ENCODE measurements around the gene FLNB.
A peak's percentile ranks its signal among the peaks of the same experiment; 100 is the strongest.

The FLNB gene

GRCh38 chr3:58092521-58092920 is 84.3 kb downstream of the FLNB start:
- TF ChIP-seq JUND (IDR thresholded peaks at IDR 0.05; ENCODE audit: low read depth): no peak
- in situ Hi-C loops (cut with HindIII; ENCODE audit: low pct_unique_long_range_greater_than_20kb, low sequenced_read_pairs): no loop called here
- no peak for DNase-seq (ENCODE audit: low read depth in 1 of 2, low spot score in 1 of 2)

- in situ Hi-C loops (cut with HindIII; ENCODE audit: low pct_unique_long_range_greater_than_20kb, low sequenced_read_pairs): no loop called here
- no peak for TF ChIP-seq JUND (IDR thresholded peaks at IDR 0.05; ENCODE audit: low read depth)
- no peak for DNase-seq (ENCODE audit: low read depth in 1 of 2, low spot score in 1 of 2)
Observed at GRCh38 chr3:58093574-58094195, 85.5 kb downstream of the FLNB start.

- in situ Hi-C loops (cut with HindIII; ENCODE audit: low pct_unique_long_range_greater_than_20kb, low sequenced_read_pairs): no loop called here
- TF ChIP-seq JUND (IDR thresholded peaks at IDR 0.05; ENCODE audit: low read depth): no peak
- no peak for DNase-seq (ENCODE audit: low read depth in 1 of 2, low spot score in 1 of 2)
Observed at GRCh38 chr3:58094657-58095056, 86.4 kb downstream of the FLNB start.

- no peak for TF ChIP-seq JUND (IDR thresholded peaks at IDR 0.05; ENCODE audit: low read depth)
- in situ Hi-C loops (cut with HindIII; ENCODE audit: low pct_unique_long_range_greater_than_20kb, low sequenced_read_pairs): no loop called here
- no peak for DNase-seq (ENCODE audit: low read depth in 1 of 2, low spot score in 1 of 2)
Observed at GRCh38 chr3:58095603-58096138, 87.4 kb downstream of the FLNB start.

GRCh38 chr3:58098531-58098930 is 90.3 kb downstream of the FLNB start:
- DNase-seq (ENCODE audit: low read depth in 1 of 2, low spot score in 1 of 2): no peak
- in situ Hi-C loops (cut with HindIII; ENCODE audit: low pct_unique_long_range_greater_than_20kb, low sequenced_read_pairs): no loop called here
- no peak for TF ChIP-seq JUND (IDR thresholded peaks at IDR 0.05; ENCODE audit: low read depth)

GRCh38 chr3:58099865-58100264 is 91.6 kb downstream of the FLNB start:
- in situ Hi-C loops (cut with HindIII; ENCODE audit: low pct_unique_long_range_greater_than_20kb, low sequenced_read_pairs): no loop called here
- TF ChIP-seq JUND (IDR thresholded peaks at IDR 0.05; ENCODE audit: low read depth): no peak
- DNase-seq (ENCODE audit: low read depth in 1 of 2, low spot score in 1 of 2): no peak

- peak; percentile 32 to 96 for DNase-seq (ENCODE audit: low read depth in 1 of 2, low spot score in 1 of 2)
- 0 out of 2 replicates have a peak, but pooled peaks have one; percentile 44 for TF ChIP-seq JUND (IDR thresholded peaks at IDR 0.05; ENCODE audit: low read depth)
- in situ Hi-C loops (cut with HindIII; ENCODE audit: low pct_unique_long_range_greater_than_20kb, low sequenced_read_pairs): no loop called here
Observed at GRCh38 chr3:58101499-58102389, 93.5 kb downstream of the FLNB start.

- TF ChIP-seq JUND (IDR thresholded peaks at IDR 0.05; ENCODE audit: low read depth): no peak
- DNase-seq (ENCODE audit: low read depth in 1 of 2, low spot score in 1 of 2): no peak
- in situ Hi-C loops (cut with HindIII; ENCODE audit: low pct_unique_long_range_greater_than_20kb, low sequenced_read_pairs): no loop called here
Observed at GRCh38 chr3:58102390-58102750, 94.1 kb downstream of the FLNB start.

- no peak for TF ChIP-seq JUND (IDR thresholded peaks at IDR 0.05; ENCODE audit: low read depth)
- in situ Hi-C loops (cut with HindIII; ENCODE audit: low pct_unique_long_range_greater_than_20kb, low sequenced_read_pairs): no loop called here
- peak; percentile 31 to 96 for DNase-seq (ENCODE audit: low read depth in 1 of 2, low spot score in 1 of 2)
Observed at GRCh38 chr3:58102976-58103451, 94.8 kb downstream of the FLNB start.

- in situ Hi-C loops (cut with HindIII; ENCODE audit: low pct_unique_long_range_greater_than_20kb, low sequenced_read_pairs): no loop called here
Observed at GRCh38 chr3:58104151-58104550, 95.9 kb downstream of the FLNB start.

GRCh38 chr3:58104712-58105111 is 96.5 kb downstream of the FLNB start:
- in situ Hi-C loops (cut with HindIII; ENCODE audit: low pct_unique_long_range_greater_than_20kb, low sequenced_read_pairs): no loop called here
- peak; percentile 37 to 86 for DNase-seq (ENCODE audit: low read depth in 1 of 2, low spot score in 1 of 2)
- no peak for TF ChIP-seq JUND (IDR thresholded peaks at IDR 0.05; ENCODE audit: low read depth)

More at GRCh38 chr3:58104151-58104550, 95.9 kb downstream of the FLNB start:
- DNase-seq (ENCODE audit: low read depth in 1 of 2, low spot score in 1 of 2): peak in 1 of 2 experiments; percentile 33
- TF ChIP-seq JUND (IDR thresholded peaks at IDR 0.05; ENCODE audit: low read depth): no peak

GRCh38 chr3:58105196-58105595 is 97.0 kb downstream of the FLNB start:
- DNase-seq (ENCODE audit: low read depth in 1 of 2, low spot score in 1 of 2): no peak
- no peak for TF ChIP-seq JUND (IDR thresholded peaks at IDR 0.05; ENCODE audit: low read depth)
- in situ Hi-C loops (cut with HindIII; ENCODE audit: low pct_unique_long_range_greater_than_20kb, low sequenced_read_pairs): no loop called here

GRCh38 chr3:58106061-58106460 is 97.8 kb downstream of the FLNB start:
- no peak for TF ChIP-seq JUND (IDR thresholded peaks at IDR 0.05; ENCODE audit: low read depth)
- no peak for DNase-seq (ENCODE audit: low read depth in 1 of 2, low spot score in 1 of 2)
- in situ Hi-C loops (cut with HindIII; ENCODE audit: low pct_unique_long_range_greater_than_20kb, low sequenced_read_pairs): no loop called here
